ENCODE results near the gene TUFT1. TPM values are rescaled to one million over a fixed set of nuclear protein-coding genes. Genes with fewer than 3 reads are reported as not detected.

TUFT1 gene
- total RNA-seq, 2 donors from 2014 or later = 15.2 to 29.0 TPM

DNA sequence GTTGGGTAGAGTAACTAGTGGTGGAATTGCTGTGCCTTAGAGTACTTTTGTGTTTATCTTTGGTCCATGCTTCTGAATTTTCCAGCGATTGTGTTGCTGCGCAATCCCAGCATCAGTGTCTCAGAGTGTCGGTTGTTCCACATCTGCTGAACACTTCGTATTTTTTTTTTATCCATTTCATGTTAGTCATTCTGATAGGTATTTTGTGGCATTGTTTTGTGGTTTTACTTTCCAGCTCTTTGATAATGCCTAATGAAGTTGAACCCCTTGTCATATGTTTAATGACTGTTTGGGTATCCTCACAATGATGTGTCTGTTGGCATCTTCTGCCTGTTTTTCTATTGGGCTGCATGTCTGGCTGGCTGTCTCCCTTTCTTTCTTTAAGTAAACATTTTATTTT lies 13.6 kb downstream of the TUFT1 start:
- intact Hi-C loops (cut with DNase I) = no loop called here
- DNase-seq (ENCODE audit: low spot score) = no peak
- Histone ChIP-seq H3K4me1 (replicated peaks) (no peaks in the 10 kb centered on the region), H3K36me3 (no peaks in the 10 kb centered on the region), H3K9me3 (no peaks in the 10 kb centered on the region), H3K4me3 (no peak overlapping the region), H3K27ac (no peak overlapping the region), H3K27me3 (replicated peaks; ENCODE audit: insufficient read depth) (no peaks in the 10 kb centered on the region)
- no peak for TF ChIP-seq POLR2A (IDR thresholded peaks at IDR 0.05)
- no peak for TF ChIP-seq POLR2AphosphoS5 (IDR thresholded peaks at IDR 0.05)
- TF ChIP-seq, protein P1, sequence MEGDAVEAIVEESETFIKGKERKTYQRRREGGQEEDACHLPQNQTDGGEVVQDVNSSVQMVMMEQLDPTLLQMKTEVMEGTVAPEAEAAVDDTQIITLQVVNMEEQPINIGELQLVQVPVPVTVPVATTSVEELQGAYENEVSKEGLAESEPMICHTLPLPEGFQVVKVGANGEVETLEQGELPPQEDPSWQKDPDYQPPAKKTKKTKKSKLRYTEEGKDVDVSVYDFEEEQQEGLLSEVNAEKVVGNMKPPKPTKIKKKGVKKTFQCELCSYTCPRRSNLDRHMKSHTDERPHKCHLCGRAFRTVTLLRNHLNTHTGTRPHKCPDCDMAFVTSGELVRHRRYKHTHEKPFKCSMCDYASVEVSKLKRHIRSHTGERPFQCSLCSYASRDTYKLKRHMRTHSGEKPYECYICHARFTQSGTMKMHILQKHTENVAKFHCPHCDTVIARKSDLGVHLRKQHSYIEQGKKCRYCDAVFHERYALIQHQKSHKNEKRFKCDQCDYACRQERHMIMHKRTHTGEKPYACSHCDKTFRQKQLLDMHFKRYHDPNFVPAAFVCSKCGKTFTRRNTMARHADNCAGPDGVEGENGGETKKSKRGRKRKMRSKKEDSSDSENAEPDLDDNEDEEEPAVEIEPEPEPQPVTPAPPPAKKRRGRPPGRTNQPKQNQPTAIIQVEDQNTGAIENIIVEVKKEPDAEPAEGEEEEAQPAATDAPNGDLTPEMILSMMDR (IDR thresholded peaks at IDR 0.05) = no peak
- 86% methylated on average over 4 of the region's 4 CpGs for WGBS

DNA sequence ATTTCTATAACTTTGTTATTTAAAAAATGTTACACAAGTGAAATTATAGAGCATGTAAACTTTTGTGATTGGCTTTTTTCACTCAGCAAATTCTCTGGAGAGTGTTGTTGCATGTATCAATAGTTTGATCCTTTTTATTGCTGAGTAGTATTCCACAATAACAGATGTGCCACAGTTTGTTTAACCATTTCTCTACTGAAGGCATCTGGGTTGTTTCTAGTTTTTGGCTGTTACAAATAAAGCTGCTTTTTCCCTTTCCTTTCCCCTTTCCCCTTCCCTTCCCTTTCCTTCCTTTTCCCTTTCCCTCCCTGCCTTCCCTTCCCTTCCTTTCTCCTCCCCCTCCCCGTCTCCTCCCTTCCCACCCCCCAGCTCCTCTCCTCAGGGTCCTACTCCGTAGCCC lies 15.9 kb downstream of the TUFT1 start:
- WGBS = 100% methylated on average over 2 of the region's 2 CpGs
- Histone ChIP-seq H3K27me3 (replicated peaks; ENCODE audit: insufficient read depth) (no peaks in the 10 kb centered on the region), H3K27ac (no peak overlapping the region), H3K4me1 (replicated peaks) (no peaks in the 10 kb centered on the region), H3K36me3 (no peaks in the 10 kb centered on the region), H3K9me3 (no peaks in the 10 kb centered on the region), H3K4me3 (no peak overlapping the region)
- DNase-seq (ENCODE audit: low spot score) = no peak
- intact Hi-C loops (cut with DNase I) = no loop called here
- TF ChIP-seq POLR2A (IDR thresholded peaks at IDR 0.05) (no peak), POLR2AphosphoS5 (IDR thresholded peaks at IDR 0.05) (no peak)
- TF ChIP-seq, protein P1 (IDR thresholded peaks at IDR 0.05) = no peak

DNA sequence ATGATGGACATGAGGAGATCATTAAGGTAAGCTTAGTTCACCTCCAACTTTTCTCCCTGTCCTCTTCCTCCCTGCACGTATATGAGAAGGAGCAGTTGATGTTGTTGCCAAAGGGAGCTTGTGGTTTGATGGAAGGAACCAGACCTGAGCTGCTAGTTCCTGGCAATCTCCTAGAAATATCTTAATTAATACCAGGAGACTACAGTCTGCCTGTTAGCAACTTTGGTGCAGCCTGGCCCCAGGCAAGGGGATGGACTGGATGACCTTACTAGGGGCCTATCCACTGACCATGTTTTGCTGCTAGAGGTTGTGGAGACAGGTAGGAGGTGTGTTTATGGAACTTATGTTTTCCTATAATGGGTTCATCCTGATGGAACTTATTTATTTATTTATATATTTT lies 22.6 kb downstream of the TUFT1 start:
- Histone ChIP-seq H3K36me3 (no peaks in the 10 kb centered on the region), H3K27ac (no peak overlapping the region), H3K9me3 (no peaks in the 10 kb centered on the region), H3K4me3 (no peak overlapping the region), H3K4me1 (replicated peaks) (no peaks in the 10 kb centered on the region), H3K27me3 (replicated peaks; ENCODE audit: insufficient read depth) (no peaks in the 10 kb centered on the region)
- TF ChIP-seq, protein P1 (IDR thresholded peaks at IDR 0.05) = no peak
- no peak for TF ChIP-seq POLR2A (IDR thresholded peaks at IDR 0.05)
- no peak for TF ChIP-seq POLR2AphosphoS5 (IDR thresholded peaks at IDR 0.05)
- 73% methylated on average over 1 of the region's 1 CpG for WGBS
- no peak for DNase-seq (ENCODE audit: low spot score)
- intact Hi-C loops (cut with DNase I) = no loop called here

DNA sequence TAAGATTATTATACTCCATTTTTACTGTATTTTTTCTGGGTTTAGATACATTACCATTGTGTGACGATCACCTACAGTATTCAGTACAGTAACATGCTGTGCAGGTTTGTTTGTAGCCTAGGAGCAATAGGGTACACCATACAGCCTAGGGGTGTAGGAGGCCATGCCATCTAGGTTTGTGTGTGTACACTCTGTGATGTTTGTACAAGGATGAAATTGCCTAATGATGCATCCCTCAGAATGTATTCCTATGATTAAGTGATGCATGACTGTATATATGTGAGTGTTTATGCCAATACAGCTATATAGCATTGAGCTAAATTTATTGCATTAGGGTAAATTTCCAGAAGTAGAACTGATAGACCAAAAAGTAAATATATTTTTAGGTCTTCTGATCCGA lies 23.3 kb downstream of the TUFT1 start:
- no peaks in the 10 kb centered on the region for H3K9me3 ChIP-seq
- no peak overlapping the region for H3K27ac ChIP-seq
- no peak overlapping the region for H3K4me3 ChIP-seq
- H3K27me3 ChIP-seq (replicated peaks; ENCODE audit: insufficient read depth) = no peaks in the 10 kb centered on the region
- TF ChIP-seq, protein P1 (IDR thresholded peaks at IDR 0.05) = no peak
- intact Hi-C loops (cut with DNase I) = no loop called here
- 47% methylated on average over 2 of the region's 2 CpGs for WGBS
- H3K4me1 ChIP-seq (replicated peaks) = no peaks in the 10 kb centered on the region
- H3K36me3 ChIP-seq = no peaks in the 10 kb centered on the region
- no peak for DNase-seq (ENCODE audit: low spot score)

DNA sequence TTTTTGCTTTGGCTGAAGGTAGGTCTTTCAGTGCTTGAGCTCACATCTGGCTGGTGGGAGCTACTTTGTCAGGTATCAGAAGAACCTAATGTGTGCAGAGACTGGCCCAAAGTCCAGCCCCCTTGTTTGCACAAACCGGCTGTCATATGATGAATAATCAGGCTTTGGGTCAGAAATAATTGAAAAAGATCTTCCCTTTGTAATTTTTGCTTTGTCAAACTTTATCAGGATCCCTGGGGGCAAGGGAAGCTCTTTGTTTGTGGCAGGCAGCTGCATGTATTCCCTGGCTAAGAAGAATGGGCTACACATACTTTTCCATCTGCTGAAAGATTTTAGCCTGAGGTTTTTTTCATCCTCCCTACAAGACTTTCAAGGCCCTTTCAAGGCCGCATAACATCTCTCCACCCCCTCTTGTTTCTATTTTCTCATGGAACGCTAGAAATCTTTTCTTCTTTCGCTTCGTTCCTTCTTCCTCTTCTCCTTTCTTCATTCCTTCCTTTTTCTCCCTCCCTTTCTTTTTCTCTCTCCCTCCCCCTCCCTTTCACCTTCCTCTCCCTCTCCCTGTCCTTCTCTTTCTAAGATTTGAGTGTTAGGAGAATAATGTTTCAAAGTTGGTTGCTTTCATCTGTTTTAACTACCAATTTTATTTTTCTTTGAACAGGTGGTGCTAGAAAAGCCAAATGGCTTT lies 25.5 kb downstream of the TUFT1 start:
- no peak overlapping the region for H3K4me3 ChIP-seq
- no peaks in the 10 kb centered on the region for H3K36me3 ChIP-seq
- no peaks in the 10 kb centered on the region for H3K4me1 ChIP-seq (replicated peaks)
- H3K9me3 ChIP-seq = no peaks in the 10 kb centered on the region
- no peaks in the 10 kb centered on the region for H3K27me3 ChIP-seq (replicated peaks; ENCODE audit: insufficient read depth)
- no peak for TF ChIP-seq POLR2AphosphoS5 (IDR thresholded peaks at IDR 0.05)
- no peak for TF ChIP-seq POLR2A (IDR thresholded peaks at IDR 0.05)
- intact Hi-C loops (cut with DNase I) = no loop called here
- DNase-seq (ENCODE audit: low spot score) = no peak
- no peak overlapping the region for H3K27ac ChIP-seq
- WGBS = 51% methylated on average over 5 of the region's 5 CpGs
